Neutrophil (primary cell): Measurements from ENCODE around the gene AIG1.

ENCODE experiments used
- H3K27ac ChIP-seq: fragments of 200-600 bp; sonication (generic); 2 replicates; pipeline ENCODE4 v1.5.1; 2016; ENCODE audit warnings: mild to moderate bottlenecking, moderate library complexity
- H3K27me3 ChIP-seq: fragments of 200-600 bp; sonication (generic); 2 replicates; pipeline ENCODE4 v1.6.0; 2016; ENCODE audit warnings: mild to moderate bottlenecking
- H3K36me3 ChIP-seq: fragments of 200-600 bp; sonication (generic); 2 replicates; pipeline ENCODE4 v1.5.1; 2017
- H3K4me1 ChIP-seq, 2 experiments: fragments of 200-600 bp in 1 of 2; sonication (generic) in 1 of 2; 1 replicate in 1 of 2; 2 replicates in 1 of 2; pipeline versions ENCODE4 v1.5.1 to v1.6.1; 2013 to 2016; ENCODE audit warnings: low read depth in 1 of 2, low read length in 1 of 2, mild to moderate bottlenecking in 1 of 2, moderate library complexity in 1 of 2; ENCODE audit not compliant: control insufficient read depth in 1 of 2, insufficient read depth in 1 of 2
- H3K4me3 ChIP-seq, 2 experiments: fragments of 200-600 bp in 1 of 2; sonication (generic) in 1 of 2; 1 replicate in 1 of 2; 2 replicates in 1 of 2; pipeline ENCODE4 v1.5.1; 2013 to 2016; ENCODE audit warnings: low read depth in 1 of 2, low read length in 1 of 2, mild to moderate bottlenecking in 1 of 2, moderate library complexity in 1 of 2
- H3K9me3 ChIP-seq: fragments of 200-600 bp; sonication (generic); 2 replicates; pipeline ENCODE4 v1.5.1; 2016
- TF ChIP-seq, protein P1 (sequence below): fragments of 200-600 bp; sonication (generic); IDR thresholded peaks from 2 replicates; pipeline ENCODE4 v1.5.1; 2016; ENCODE audit warnings: antibody characterized with exemption

Gene AIG1

DNA sequence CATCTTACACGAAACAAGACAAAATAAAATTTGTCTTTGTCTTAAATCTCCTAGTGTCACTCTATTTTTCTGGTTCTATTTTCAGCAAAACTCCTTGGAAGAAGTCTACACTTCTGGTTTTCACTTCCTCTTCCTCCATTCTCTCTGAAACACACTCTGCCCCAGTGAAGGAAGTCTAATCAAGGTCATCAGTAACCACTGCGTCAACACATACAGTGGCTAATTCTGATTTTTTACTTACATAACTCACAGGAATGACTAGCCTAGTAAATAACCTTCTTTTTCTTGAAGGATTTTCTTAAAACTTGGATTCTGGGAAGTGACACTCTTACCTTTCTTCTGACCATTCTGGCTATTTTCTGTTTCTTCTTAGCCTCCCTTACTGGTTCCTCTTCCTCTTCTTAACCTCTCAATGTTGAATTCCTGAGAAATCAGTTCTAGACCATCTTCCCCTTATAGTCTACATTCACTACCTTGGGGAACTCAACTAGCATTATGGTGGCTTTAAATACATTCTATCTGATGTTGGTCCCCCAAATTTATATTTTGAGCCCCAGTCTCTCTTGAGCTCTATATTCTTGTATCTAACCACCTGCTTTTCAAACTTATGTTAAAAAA lies 37.5 kb downstream of the AIG1 start:
- TF ChIP-seq, protein P1, sequence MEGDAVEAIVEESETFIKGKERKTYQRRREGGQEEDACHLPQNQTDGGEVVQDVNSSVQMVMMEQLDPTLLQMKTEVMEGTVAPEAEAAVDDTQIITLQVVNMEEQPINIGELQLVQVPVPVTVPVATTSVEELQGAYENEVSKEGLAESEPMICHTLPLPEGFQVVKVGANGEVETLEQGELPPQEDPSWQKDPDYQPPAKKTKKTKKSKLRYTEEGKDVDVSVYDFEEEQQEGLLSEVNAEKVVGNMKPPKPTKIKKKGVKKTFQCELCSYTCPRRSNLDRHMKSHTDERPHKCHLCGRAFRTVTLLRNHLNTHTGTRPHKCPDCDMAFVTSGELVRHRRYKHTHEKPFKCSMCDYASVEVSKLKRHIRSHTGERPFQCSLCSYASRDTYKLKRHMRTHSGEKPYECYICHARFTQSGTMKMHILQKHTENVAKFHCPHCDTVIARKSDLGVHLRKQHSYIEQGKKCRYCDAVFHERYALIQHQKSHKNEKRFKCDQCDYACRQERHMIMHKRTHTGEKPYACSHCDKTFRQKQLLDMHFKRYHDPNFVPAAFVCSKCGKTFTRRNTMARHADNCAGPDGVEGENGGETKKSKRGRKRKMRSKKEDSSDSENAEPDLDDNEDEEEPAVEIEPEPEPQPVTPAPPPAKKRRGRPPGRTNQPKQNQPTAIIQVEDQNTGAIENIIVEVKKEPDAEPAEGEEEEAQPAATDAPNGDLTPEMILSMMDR, result no peak
- H3K27me3 ChIP-seq, result no peaks in the 10 kb centered on the region
- H3K36me3 ChIP-seq, result no peaks in the 10 kb centered on the region
- H3K27ac ChIP-seq, result peak overlapping the region; percentile 86
- H3K4me1 ChIP-seq, result peaks cover 23 to 35% of the 10 kb centered on the region in 2 experiments
- no peaks in the 10 kb centered on the region for H3K9me3 ChIP-seq
- peak overlapping the region; percentile 39 to 56 for H3K4me3 ChIP-seq

DNA sequence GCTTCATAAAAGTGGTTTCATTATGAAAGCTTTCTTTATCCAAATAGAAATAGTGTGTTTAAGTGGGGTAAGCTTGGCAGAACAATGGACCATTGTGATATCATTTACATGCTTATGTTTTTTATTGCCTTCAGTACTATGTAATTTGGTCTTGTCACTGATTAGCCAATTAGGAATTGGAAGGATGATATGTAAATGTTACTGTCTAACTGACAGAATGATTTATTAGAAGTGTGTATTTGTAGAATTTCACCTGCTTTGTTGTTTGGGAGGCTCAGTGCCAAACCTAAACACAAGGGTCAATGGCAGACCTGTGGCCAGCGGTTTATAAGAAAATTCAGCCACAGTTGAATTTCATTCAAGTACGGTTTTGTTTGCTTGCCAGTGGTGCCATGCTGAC lies 39.0 kb downstream of the AIG1 start:
- peaks cover 23 to 29% of the 10 kb centered on the region in 2 experiments for H3K4me1 ChIP-seq
- H3K27ac ChIP-seq, result no peak overlapping the region
- no peak overlapping the region for H3K4me3 ChIP-seq
- no peaks in the 10 kb centered on the region for H3K27me3 ChIP-seq
- no peaks in the 10 kb centered on the region for H3K36me3 ChIP-seq
- no peaks in the 10 kb centered on the region for H3K9me3 ChIP-seq
- TF ChIP-seq, protein P1, result no peak

DNA sequence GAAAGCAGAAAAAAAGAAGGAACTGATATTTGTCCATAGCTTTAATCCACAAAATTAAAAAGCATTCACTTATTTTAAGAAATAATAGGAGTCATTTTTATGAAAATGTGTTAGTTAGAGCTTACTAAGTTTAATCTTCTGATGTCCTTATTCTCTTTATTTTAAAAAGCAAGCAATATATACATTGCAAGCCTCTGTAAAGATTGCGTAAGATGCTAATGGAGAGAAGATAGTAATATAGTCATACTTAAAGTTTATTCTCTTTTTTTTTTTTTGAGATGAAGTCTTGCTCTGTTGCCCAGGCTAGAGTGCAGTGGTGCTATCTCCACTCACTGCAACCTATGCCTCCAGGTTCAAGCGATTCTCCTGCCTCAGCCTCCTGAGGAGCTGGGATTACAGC lies 39.7 kb downstream of the AIG1 start:
- no peaks in the 10 kb centered on the region for H3K36me3 ChIP-seq
- no peak overlapping the region for H3K27ac ChIP-seq
- H3K9me3 ChIP-seq, result no peaks in the 10 kb centered on the region
- no peak overlapping the region for H3K4me3 ChIP-seq
- H3K4me1 ChIP-seq, result peaks cover 22 to 23% of the 10 kb centered on the region in 2 experiments
- H3K27me3 ChIP-seq, result no peaks in the 10 kb centered on the region
- TF ChIP-seq, protein P1, result no peak

DNA sequence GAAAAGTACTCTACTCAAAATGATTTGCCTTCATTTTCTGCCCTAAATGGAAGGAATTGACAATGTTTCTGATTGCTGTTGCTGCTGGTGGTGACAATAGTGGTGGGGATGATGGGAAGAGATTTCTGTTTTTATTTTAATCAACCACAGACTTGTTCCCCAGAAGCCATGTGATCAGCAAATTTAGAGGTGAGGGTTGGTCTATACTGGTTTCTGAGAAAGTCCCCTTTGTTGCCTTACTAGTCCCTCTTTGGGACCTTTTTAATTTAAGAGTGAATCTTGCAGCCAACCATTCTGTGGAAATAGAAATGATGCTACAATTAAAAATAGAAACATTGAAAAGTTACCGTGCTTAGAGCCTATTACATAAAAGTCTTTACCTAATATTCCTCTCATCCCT lies 43.2 kb downstream of the AIG1 start:
- Histone ChIP-seq H3K27ac (no peak overlapping the region), H3K9me3 (no peaks in the 10 kb centered on the region), H3K4me1 (peaks cover 0 to under 1% of the 10 kb centered on the region in 2 experiments), H3K27me3 (no peaks in the 10 kb centered on the region), H3K36me3 (no peaks in the 10 kb centered on the region), H3K4me3 (no peak overlapping the region)
- TF ChIP-seq, protein P1, result no peak

DNA sequence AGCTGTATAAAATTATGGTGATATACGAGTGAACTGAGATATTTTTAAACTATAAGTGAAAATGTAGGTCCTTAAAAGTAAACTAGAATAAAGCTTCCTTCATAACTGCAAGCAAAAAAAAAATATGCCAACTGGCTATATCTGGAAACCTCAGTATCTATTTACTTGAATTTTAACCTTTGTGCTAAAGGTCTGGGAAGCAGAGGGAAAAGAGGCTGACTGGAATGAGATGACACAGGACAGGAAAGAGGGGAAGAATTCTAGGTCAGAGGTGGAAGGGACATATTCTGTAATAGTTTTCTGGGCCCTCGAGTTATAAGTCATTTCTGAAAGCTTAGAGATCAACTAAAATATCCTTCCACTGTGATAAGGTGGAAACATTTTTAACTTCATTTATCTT lies 46.8 kb downstream of the AIG1 start:
- Histone ChIP-seq H3K4me3 (no peak overlapping the region), H3K4me1 (no peaks in the 10 kb centered on the region), H3K36me3 (no peaks in the 10 kb centered on the region), H3K27ac (no peak overlapping the region), H3K9me3 (no peaks in the 10 kb centered on the region), H3K27me3 (no peaks in the 10 kb centered on the region)
- TF ChIP-seq, protein P1, result no peak
